NCI-H2029 treated with DMSO at 0.1 percent for 48 hours (cell line): ENCODE data around the gene HBA2.
"Not testable (repeated sequence)": the region's sequence is repeated elsewhere in the genome, so short reads cannot be mapped to it uniquely, and the experiment has no call there.

Experiments used
- DNase-seq: peaks from one replicate; lab custom pipeline; 2025; lab: John Stamatoyannopoulos, UW

HBA2 gene

DNA sequence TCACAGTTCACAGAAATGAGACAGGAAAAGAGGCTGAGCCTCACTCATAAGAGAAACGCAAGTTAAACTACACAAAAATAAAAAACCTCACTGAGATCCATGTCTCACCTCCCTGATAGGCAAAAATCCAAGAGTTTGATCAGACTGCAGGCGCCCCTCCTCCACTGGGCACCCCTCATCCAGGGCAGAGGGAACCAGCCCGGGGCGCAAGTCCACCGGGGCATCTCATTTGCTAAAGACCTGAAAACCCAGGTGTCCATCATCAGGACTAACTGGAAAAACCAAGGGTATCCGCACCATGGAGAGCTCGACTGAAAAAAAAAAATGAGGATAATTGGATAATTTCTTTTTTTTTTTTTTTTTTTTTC, 17.7 kb upstream of the HBA2 start:
- DNase-seq, result no peak

DNA sequence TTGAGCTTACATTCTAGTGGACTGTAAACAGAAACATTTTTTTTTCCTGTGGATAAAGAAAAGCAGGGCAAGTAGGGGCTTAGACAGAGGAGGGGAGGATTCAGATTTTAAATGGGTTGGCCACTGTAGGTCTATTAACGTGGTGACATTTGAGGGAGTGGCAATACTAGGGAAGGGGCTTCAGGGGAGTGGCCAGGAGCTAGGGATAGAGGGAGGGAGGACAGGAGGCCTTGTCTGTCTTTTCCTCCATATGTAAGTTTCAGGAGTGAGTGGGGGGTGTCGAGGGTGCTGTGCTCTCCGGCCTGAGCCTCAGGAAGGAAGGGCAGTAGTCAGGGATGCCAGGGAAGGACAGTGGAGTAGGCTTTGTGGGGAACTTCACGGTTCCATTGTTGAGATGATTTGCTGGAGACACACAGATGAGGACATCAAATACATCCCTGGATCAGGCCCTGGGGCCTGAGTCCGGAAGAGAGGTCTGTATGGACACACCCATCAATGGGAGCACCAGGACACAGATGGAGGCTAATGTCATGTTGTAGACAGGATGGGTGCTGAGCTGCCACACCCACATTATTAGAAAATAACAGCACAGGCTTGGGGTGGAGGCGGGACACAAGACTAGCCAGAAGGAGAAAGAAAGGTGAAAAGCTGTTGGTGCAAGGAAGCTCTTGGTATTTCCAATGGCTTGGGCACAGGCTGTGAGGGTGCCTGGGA, 13.4 kb upstream of the HBA2 start:
- DNase-seq, result no peak

DNA sequence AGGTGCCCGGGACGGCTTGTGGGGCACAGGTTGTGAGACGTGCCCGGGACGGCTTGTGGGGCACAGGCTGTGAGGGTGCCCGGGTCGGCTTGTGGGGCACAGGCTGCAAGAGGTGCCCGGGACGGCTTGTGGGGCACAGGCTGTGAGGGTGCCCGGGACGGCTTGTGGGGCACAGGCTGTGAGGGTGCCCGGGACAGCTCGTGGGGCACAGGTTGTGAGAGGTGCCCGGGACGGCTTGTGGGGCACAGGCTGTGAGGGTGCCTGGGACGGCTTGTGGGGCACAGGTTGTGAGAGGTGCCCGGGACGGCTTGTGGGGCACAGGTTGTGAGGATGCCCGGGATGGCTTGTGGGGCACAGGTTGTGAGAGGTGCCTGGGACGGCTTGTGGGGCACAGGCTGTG, 12.4 kb upstream of the HBA2 start:
- DNase-seq, result not testable (repeated sequence)

DNA sequence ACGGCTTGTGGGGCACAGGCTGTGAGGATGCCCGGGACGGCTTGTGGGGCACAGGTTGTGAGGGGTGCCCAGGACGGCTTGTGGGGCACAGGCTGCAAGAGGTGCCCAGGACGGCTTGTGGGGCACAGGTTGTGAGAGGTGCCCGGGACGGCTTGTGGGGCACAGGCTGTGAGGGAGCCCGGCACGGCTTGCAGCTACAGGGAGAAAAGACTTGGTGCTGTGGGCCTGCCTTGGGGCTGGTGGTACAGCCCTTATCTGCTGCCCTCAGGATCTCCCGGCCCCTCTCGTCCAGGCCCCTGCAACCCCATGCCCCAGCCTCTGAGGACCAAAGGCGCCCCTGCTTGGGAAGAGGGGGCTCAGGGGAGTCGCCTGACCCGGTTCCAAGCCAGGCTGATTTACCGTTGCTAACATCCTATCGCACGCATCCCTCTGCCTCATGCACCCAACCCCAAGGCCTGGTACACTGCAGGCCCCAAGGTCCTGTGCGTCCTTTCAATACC, 11.9 kb upstream of the HBA2 start:
- DNase-seq, result no peak

DNA sequence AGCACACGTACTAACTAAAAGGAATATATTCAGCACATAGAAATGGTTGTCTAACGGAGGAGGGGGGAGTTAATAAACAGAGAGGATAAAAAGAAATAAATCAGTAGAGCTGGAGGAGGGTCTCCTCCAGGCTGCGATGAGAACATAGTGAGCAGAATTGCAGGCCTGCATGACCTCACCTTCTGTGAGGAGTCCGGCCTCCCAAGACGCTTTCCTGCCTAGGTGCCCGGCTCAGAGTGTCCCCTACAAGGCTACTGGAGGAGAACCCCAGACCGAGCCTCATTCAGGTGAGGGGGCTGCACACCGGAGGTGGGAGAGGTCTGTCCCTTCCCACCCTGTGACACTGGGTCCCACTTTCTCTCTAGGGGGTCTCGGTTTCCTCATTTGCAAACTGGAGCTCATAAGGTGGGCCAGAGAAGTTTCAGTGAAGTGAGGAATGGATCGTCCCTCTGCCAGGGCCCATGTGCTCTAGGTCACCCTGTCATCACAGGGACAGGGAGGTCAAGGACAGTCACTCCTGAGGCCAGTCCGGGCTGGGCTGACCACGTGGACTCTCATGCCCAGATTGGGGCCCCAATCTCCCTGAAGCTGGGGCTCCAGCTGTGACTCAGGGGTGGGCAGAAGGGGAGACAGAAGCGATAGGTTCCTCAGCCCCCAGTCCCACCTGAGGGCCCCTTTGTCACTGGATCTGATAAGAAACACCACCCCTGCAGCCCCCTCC, 10.2 kb upstream of the HBA2 start:
- no peak for DNase-seq

DNA sequence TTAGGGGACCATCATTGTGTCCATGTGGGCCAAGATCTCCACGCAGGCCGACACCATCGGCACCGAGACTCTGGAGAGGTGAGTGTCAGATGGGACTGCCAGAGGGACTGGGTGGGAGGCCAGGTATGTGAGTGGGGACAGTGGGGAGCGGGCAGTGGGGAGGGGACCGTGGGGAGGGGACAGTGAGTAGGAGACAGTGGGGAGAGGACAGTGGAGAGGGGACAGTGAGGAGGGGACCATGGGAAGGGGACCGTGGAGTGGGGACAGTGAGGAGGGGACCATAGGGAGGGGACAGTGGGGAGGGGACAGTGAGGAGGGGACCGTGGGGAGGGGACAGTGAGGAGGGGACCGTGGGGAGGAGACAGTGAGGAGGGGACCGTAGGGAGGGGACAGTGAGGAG, 9.5 kb upstream of the HBA2 start:
- DNase-seq, result not testable (repeated sequence)

DNA sequence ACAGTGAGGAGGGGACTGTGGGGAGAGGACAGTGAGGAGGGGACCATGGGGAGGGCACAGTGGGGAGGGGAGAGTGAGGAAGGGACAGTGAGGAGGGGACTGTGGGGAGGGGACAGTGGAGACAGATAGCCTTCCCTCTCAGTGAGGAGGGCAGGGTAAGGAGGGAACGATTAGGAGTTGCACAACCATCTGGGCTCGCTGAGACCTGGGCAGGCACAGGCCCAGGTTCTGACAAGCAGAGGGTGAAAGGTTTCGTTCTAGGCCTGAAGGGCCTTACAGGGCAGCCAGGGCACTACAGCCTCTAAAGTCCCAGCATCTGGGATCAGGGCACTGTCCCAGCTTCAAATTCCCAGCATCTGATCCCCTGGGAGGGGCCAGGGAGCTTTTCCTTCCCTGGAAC, 9.0 kb upstream of the HBA2 start:
- not testable (repeated sequence) for DNase-seq

DNA sequence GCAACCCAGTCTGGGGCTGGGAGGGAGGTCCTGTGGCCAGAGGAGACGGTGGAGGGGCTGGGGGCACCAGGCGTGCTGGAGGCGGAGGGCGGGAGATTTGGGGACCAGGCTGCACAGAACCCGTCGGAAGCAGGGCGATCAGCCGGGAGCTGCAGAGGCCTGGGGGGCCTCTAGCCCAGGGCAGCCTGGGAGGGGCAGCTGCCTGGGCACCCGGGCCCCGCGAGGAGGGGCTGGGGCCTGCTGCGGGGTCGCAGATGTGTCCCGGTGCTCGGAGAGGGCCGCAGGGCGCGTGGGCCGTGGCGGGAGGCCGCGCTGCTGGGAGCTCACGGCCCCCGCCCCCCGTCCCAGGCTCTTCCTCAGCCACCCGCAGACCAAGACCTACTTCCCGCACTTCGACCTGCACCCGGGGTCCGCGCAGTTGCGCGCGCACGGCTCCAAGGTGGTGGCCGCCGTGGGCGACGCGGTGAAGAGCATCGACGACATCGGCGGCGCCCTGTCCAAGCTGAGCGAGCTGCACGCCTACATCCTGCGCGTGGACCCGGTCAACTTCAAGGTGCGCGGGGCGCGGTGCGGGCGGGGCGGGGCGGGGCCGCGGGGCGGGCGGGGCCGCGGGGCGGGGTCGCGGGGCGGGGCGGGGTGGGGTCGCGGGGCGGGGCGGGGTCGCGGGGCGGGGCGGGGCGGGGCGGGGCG, 8.4 kb upstream of the HBA2 start:
- DNase-seq, result not testable (repeated sequence)

DNA sequence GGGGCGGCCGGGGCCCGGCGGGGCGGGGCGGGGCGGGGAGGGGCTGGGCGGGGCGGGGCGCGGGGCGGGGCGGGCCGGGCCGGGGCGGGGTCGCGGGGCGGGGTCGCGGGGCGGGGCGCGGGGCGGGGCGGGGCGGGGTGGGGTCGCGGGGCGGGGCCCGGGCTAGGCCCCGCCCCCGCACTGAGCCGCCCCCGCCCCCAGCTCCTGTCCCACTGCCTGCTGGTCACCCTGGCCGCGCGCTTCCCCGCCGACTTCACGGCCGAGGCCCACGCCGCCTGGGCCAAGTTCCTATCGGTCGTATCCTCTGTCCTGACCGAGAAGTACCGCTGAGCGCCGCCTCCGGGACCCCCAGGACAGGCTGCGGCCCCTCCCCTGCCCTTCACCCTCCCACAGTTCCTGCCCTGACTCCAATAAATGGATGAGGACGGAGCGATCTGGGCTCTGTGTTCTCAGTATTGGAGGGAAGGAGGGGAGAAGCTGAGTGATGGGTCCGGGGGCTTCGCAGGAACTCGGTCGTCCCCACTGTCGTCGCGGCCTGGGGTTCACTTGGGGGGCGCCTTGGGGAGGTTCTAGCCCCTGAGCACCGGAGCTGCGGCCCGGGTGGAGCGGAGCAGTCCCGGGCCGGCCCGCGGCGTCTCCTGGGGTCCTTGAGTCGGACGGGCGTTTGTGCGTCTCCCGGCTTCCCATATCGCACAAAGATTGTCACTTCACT, 7.7 kb upstream of the HBA2 start:
- DNase-seq, result no peak

DNA sequence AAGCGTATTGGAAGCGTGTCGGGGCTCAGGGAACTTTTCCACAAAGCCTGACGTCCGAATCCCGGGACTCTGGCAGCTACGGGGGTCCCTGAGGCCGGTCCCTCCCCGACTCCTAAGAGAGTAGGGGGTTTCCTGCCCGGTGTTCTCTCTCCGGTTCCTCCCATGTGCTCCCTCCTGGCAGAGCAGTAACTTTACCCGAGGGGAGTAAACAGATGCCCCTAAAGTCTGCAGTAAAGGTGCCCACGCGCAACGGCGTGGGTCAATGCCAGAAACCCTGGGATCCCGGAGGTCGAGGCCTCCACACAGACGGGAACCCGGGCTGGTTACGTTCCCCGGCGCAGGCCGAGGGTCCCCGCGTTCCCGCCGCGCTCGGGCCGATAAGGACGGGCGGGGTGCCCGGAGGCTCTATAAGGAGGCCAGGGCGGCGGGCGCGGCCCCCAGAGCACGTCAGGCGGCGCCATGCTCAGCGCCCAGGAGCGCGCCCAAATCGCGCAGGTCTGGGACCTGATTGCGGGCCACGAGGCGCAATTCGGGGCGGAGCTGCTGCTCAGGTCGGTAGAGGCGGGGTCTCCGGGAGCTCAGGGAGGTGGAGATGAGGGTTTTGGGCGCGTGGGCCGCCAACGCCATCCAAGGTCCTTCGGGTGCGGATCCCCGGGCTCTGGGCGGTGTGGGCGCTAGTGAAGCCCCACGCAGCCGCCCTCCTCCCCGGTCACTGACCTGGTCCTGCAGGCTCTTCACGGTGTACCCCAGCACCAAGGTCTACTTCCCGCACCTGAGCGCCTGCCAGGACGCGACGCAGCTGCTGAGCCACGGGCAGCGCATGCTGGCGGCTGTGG, 6.9 kb upstream of the HBA2 start, which contains the start of gene HBM:
TSS of gene HBM (plus strand) at position 440 of the 836 bp plus-strand sequence. CDS start at position 460, 20 bp downstream.
- no peak for DNase-seq

DNA sequence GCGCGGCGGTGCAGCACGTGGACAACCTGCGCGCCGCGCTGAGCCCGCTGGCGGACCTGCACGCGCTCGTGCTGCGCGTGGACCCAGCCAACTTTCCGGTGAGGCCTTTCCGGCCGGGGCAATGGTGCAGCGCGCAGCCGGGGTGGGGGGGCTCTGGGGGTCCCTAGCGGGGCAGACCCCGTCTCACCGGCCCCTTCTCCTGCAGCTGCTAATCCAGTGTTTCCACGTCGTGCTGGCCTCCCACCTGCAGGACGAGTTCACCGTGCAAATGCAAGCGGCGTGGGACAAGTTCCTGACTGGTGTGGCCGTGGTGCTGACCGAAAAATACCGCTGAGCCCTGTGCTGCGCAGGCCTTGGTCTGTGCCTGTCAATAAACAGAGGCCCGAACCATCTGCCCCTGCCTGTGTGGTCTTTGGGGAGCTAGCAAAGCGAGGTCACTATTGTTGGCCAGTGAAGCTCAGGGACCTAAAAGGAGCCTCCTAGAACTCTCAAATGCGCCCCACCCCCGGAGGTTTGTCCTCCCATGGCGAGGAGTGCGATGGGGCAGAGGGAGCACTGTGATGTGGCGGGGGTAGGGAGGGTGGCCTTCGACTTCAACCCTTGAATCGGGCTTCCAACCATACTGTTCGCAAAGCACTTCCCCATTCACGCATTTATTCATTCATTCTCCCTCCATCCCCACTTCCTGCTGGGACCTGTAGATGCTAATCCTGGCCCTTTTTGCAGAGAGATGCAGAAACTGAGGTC, 6.1 kb upstream of the HBA2 start:
- no peak for DNase-seq

DNA sequence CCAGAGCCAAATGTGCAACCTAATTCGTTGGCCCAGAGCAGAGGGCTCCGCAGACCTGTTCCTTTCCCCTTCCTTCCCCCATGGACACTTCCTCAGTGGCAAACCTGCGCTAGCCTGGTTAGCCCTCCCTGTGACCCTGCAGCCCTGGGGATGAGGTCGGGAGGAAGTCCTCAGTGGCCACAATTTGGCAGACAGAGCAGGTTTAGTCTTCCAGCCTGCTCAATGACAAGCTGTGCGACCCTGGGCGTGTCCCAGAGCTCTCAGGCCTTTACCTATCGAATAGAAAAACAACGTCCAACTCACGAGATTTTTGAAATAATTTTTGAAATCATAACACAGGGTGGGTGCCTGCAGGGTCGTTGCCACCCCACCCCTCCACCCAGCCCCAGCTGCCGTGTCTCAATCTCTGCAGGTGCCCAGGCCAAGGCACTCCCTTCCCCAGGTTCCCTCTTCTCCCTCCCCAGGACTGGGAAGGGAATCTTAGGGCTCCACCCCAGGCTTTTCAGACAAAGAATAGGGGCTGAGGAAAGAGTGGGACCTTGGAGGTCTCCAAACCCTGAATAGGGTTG, 5.5 kb upstream of the HBA2 start:
- no peak for DNase-seq

DNA sequence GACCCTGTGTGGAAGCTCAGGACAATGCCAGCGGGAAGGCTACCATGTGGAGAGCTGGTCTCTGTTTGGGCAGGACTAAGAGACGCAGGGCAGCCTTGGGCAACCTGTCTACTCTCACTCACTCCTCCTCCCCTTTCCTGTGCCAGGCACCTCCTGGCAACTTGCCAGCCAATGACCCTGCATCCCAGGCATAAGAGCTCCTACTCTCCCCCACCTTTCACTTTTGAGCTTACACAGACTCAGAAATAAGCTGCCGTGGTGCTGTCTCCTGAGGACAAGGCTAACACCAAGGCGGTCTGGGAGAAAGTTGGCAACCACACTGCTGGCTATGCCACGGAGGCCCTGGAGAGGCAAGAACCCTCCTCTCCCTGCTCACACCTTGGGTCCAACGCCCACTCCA, 4.3 kb upstream of the HBA2 start:
- DNase-seq, result no peak

DNA sequence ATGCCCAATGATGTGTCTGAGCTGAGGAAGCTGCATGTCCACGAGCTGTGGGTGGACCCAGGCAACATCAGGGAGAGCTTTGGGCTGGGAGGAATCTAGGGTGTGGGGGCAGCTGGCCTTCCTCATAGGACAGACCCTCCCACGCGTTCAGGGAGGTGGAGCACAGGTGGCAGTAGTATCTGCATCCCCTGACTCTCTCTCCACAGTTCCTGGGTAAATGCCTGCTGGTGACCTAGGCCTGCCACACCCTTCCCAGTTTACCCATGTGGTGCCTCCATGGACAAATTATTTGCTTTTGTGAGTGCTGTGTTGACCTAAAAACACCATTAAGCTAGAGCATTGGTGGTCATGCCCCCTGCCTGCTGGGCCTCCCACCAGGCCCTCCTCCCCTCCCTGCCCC, 3.7 kb upstream of the HBA2 start:
- no peak for DNase-seq

DNA sequence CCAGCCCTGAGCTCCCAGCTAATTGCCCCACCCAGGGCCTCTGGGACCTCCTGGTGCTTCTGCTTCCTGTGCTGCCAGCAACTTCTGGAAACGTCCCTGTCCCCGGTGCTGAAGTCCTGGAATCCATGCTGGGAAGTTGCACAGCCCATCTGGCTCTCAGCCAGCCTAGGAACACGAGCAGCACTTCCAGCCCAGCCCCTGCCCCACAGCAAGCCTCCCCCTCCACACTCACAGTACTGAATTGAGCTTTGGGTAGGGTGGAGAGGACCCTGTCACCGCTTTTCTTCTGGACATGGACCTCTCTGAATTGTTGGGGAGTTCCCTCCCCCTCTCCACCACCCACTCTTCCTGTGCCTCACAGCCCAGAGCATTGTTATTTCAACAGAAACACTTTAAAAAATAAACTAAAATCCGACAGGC, 2.6 kb upstream of the HBA2 start:
- DNase-seq, result not testable (repeated sequence)

DNA sequence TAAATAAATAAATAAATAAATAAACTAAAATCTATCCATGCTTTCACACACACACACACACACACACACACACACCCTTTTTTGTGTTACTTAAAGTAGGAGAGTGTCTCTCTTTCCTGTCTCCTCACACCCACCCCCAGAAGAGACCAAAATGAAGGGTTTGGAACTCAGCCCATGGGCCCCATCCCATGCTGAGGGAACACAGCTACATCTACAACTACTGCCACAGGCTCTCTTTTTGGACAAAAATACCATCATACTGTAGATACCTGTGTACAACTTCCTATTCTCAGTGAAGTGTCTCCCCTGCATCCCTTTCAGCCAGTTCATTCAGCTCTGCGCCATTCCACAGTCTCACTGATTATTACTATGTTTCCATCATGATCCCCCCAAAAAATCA, 1.9 kb upstream of the HBA2 start:
- DNase-seq, result no peak

DNA sequence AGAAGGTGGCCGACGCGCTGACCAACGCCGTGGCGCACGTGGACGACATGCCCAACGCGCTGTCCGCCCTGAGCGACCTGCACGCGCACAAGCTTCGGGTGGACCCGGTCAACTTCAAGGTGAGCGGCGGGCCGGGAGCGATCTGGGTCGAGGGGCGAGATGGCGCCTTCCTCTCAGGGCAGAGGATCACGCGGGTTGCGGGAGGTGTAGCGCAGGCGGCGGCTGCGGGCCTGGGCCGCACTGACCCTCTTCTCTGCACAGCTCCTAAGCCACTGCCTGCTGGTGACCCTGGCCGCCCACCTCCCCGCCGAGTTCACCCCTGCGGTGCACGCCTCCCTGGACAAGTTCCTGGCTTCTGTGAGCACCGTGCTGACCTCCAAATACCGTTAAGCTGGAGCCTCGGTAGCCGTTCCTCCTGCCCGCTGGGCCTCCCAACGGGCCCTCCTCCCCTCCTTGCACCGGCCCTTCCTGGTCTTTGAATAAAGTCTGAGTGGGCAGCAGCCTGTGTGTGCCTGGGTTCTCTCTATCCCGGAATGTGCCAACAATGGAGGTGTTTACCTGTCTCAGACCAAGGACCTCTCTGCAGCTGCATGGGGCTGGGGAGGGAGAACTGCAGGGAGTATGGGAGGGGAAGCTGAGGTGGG, 657 bp downstream of the HBA2 start:
- not testable (repeated sequence) for DNase-seq

DNA sequence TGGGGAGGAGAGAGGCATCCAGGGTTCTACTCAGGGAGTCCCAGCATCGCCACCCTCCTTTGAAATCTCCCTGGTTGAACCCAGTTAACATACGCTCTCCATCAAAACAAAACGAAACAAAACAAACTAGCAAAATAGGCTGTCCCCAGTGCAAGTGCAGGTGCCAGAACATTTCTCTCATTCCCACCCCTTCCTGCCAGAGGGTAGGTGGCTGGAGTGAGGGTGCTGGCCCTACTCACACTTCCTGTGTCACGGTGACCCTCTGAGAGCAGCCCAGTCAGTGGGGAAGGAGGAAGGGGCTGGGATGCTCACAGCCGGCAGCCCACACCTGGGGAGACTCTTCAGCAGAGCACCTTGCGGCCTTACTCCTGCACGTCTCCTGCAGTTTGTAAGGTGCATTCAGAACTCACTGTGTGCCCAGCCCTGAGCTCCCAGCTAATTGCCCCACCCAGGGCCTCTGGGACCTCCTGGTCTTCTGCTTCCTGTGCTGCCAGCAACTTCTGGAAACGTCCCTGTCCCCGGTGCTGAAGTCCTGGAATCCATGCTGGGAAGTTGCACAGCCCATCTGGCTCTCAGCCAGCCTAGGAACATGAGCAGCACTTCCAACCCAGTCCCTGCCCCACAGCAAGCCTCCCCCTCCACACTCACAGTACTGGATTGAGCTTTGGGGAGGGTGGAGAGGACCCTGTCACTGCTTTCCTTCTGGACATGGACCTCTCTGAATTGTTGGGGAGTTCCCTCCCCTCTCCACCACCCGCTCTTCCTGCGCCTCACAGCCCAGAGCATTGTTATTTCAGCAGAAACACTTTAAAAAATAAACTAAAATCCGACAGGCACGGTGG, 1.5 kb downstream of the HBA2 start:
- not testable (repeated sequence) for DNase-seq
